Ovary (tissue), 9 donors: ENCODE results near the gene KAT2B. TPM values are rescaled to one million over a fixed set of nuclear protein-coding genes. Genes with fewer than 3 reads are reported as not detected.

ENCODE experiments used
- DNase-seq, 5 donors: peaks; one replicate each; pipeline ENCODE4 v3.0.0-alpha.2; 2019 to 2020
- H3K27ac ChIP-seq, 2 donors: fragments of 200-600 bp; one replicate each; pipeline versions ENCODE4 v1.5.1 to v1.8.0; 2019 to 2022
- H3K27me3 ChIP-seq: fragments of 200-600 bp; one replicate; pipeline ENCODE4 v1.8.0; 2022
- H3K36me3 ChIP-seq: fragments of 200-600 bp; sonication (generic); one replicate; pipeline ENCODE4 v1.5.1; 2019
- H3K4me1 ChIP-seq: one replicate; pipeline ENCODE4 v1.8.1; 2013; ENCODE audit warnings: mild to moderate bottlenecking, moderate library complexity; ENCODE audit not compliant: insufficient read depth
- H3K4me3 ChIP-seq: fragments of 200-600 bp; sonication (generic); one replicate; pipeline ENCODE4 v1.5.1; 2017
- H3K9me3 ChIP-seq, 2 donors: fragments of 200-600 bp in 1 of 2; sonication (generic) in 1 of 2; one replicate each; pipeline versions ENCODE4 v1.5.1 to v1.8.1; 2013 to 2019; ENCODE audit warnings: mild to moderate bottlenecking in 1 of 2, moderate library complexity in 1 of 2
- EP300 ChIP-seq: sonication (generic); formaldehyde crosslinking; IDR thresholded peaks from one replicate; pipeline ENCODE4 v1.6.1; 2017; ENCODE audit warnings: antibody characterized with exemption
- POLR2A ChIP-seq: fragments of 450-650 bp; IDR thresholded peaks from one replicate; pipeline ENCODE4 v1.6.1; 2017; ENCODE audit warnings: antibody characterized with exemption, mild to moderate bottlenecking, moderate library complexity
- WGBS, 3 donors: extraction: QIAGEN DNeasy Blood & Tissue Kit in 1 of 3; methylation state at CpG; one replicate each; pipeline versions ENCODE4 v1.1.5 to v1.1.7; 2013 to 2017; 5-methylcytosine and 5-hydroxymethylcytosine counted together
- intact Hi-C, 4 donors: fragments of 100-400 bp; cut with DNase I; formaldehyde crosslinking; loops; one replicate each; pipeline versions ENCODE4 v1.11.0 to v1.15.1; 2022 to 2023
- polyA plus RNA-seq, 2 donors: library from polyadenylated mRNA; stranded (reverse); fragments of 200-250 nt in 1 of 2; fragments of 350-450 nt in 1 of 2; fragmentation: Illumina TruSeq in 1 of 2; extraction: RNeasy Lipid Tissue Mini Kit (QIAGEN cat#74804) in 1 of 2; gene quantifications; one replicate each; pipeline ENCODE4 v1.2.3, GENCODE V29; 2013 to 2014
- total RNA-seq, 7 donors: library from RNA; depleted of rRNA in 2 of 7; stranded (reverse); fragments of >200 nt in 2 of 7; fragmentation: NEBNext Ultra II Directional in 3 of 7; extraction: Animal tissue kit (Norgen Biotek cat#: 25700) in 3 of 7; gene quantifications; one replicate each; pipeline versions ENCODE4 v1.1.0 to v1.2.4, GENCODE V29; 2016 to 2023
- TF ChIP-seq, protein P1 (sequence below), 3 donors: fragments of 450-650 bp in 2 of 3; fragments of 200-600 bp in 1 of 3; IDR thresholded peaks; one replicate each; pipeline versions ENCODE4 v1.5.1 to v1.8.0; 2016 to 2022; ENCODE audit warnings: antibody characterized with exemption in 3 of 3, mild to moderate bottlenecking in 1 of 3
- donor health status: DM: no; HTN: no; CAD: no; lungs with moderate emphysema.
- donor health status: DM: no; HTN: no; CAD: no.
- donor health status: Bipolar disorder and iron deficiency.
- donor health status: DM: yes; HTN: yes; CAD: no.
- donor health status: DM: no; HTN: no; CAD: no.
- donor health status: DM: yes; HTN: yes; CAD: no.

KAT2B gene
- total and polyA plus RNA-seq, 9 donors: 15.1 to 49.3 (median 33.0) TPM

GRCh38 chr3:20121088-20121487 is 80.8 kb downstream of the KAT2B start:
- Histone ChIP-seq H3K27ac (no peak overlapping the region), H3K9me3 (no peaks in the 10 kb centered on the region), H3K27me3 (no peaks in the 10 kb centered on the region), H3K4me1 (peaks cover 2% of the 10 kb centered on the region), H3K36me3 (no peaks in the 10 kb centered on the region), H3K4me3 (no peak overlapping the region)
- DNase-seq: no peak
- TF ChIP-seq, protein P1, sequence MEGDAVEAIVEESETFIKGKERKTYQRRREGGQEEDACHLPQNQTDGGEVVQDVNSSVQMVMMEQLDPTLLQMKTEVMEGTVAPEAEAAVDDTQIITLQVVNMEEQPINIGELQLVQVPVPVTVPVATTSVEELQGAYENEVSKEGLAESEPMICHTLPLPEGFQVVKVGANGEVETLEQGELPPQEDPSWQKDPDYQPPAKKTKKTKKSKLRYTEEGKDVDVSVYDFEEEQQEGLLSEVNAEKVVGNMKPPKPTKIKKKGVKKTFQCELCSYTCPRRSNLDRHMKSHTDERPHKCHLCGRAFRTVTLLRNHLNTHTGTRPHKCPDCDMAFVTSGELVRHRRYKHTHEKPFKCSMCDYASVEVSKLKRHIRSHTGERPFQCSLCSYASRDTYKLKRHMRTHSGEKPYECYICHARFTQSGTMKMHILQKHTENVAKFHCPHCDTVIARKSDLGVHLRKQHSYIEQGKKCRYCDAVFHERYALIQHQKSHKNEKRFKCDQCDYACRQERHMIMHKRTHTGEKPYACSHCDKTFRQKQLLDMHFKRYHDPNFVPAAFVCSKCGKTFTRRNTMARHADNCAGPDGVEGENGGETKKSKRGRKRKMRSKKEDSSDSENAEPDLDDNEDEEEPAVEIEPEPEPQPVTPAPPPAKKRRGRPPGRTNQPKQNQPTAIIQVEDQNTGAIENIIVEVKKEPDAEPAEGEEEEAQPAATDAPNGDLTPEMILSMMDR (IDR thresholded peaks at IDR 0.05): no peak
- TF ChIP-seq EP300 (no peak), POLR2A (no peak)
- 11 to 26% (median 12%) methylated on average over 3 of the region's 3 CpGs for WGBS, 3 donors
- intact Hi-C loops: no loop called here

GRCh38 chr3:20123131-20123652 is 82.9 kb downstream of the KAT2B start:
- Histone ChIP-seq H3K27me3 (no peaks in the 10 kb centered on the region), H3K4me1 (peaks cover 2% of the 10 kb centered on the region), H3K27ac (no peak overlapping the region), H3K36me3 (no peaks in the 10 kb centered on the region), H3K4me3 (no peak overlapping the region), H3K9me3 (no peaks in the 10 kb centered on the region)
- intact Hi-C loops: no loop called here
- DNase-seq: no peak
- WGBS, 3 donors: 83 to 91% (median 84%) methylated on average over 2 of the region's 2 CpGs
- TF ChIP-seq, protein P1 (IDR thresholded peaks at IDR 0.05): no peak
- TF ChIP-seq EP300 (no peak), POLR2A (no peak)

DNA sequence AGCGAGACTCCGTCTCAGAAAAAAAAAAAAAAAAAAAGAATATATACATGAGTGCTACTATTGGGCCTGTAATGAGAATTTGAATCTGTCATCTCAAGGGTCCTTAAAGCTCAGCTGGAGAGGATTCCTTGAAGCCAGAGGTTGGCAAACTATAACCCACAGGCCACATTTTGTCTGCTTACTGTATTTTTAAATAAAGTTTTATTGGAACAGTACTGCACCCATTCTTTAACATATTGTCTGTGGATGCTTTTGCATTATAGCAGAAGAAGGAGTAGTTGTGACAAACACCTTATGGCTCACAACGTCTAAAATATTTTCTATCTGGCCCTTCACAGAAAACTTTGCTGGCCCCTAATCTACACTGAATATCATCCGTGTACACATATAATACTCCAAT is 85.0 kb downstream of the KAT2B start:
- TF ChIP-seq POLR2A (no peak), EP300 (no peak)
- TF ChIP-seq, protein P1 (IDR thresholded peaks at IDR 0.05): no peak
- intact Hi-C loops: no loop called here
- Histone ChIP-seq H3K4me3 (no peak overlapping the region), H3K9me3 (no peaks in the 10 kb centered on the region), H3K27me3 (no peaks in the 10 kb centered on the region), H3K4me1 (peaks cover 2% of the 10 kb centered on the region), H3K36me3 (no peaks in the 10 kb centered on the region), H3K27ac (no peak overlapping the region)
- DNase-seq: no peak
- WGBS, 3 donors: 93 to 98% (median 97%) methylated on average over 4 of the region's 4 CpGs

GRCh38 chr3:20125897-20126296 is 85.7 kb downstream of the KAT2B start:
- no peaks in the 10 kb centered on the region for H3K27me3 ChIP-seq
- H3K4me3 ChIP-seq: no peak overlapping the region
- no peaks in the 10 kb centered on the region for H3K4me1 ChIP-seq
- intact Hi-C loops: no loop called here
- TF ChIP-seq, protein P1 (IDR thresholded peaks at IDR 0.05): no peak
- TF ChIP-seq EP300: no peak
- TF ChIP-seq POLR2A: no peak
- WGBS, 3 donors: 89 to 91% (median 89%) methylated on average over 10 of the region's 10 CpGs
- no peaks in the 10 kb centered on the region for H3K36me3 ChIP-seq
- no peak overlapping the region for H3K27ac ChIP-seq
- no peak for DNase-seq
- no peaks in the 10 kb centered on the region for H3K9me3 ChIP-seq
